Measurements from ENCODE around the gene ZNF76.

The ZNF76 gene

DNA sequence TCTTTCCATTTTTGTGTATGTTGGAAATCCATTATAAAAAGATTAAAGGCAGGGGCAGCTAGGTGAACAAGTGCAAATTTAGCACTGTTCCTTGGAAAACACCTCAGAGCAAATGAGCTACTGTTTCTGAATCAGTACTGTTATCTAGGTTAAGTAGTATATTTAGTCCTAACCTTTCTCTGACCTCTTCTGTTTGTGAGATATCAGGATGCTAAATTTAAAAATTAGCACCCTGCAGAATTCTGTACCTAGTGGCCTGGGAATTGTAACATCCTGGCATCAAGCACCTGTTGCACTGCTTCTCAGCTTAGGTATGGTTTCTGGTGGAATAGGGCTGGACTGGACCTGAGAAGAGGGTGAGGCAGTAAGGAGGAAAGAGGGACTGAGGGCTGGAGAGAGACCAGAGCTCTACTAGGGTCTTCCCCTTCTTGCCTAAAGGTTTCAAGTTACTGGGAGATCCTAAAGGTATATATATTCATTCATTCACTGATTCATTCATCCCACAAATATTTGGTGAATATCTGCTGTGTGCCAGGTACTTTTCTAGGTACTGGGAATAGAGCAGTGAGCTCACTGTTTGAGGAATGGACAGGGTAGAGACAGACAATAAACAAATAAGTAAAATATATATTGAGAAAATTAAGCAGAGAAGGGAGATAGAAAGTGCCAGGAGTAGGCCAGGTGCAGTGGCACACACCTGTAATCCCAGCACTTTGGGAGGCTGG is 5.2 kb downstream of the ZNF76 start:
- TF ChIP-seq, protein P1, sequence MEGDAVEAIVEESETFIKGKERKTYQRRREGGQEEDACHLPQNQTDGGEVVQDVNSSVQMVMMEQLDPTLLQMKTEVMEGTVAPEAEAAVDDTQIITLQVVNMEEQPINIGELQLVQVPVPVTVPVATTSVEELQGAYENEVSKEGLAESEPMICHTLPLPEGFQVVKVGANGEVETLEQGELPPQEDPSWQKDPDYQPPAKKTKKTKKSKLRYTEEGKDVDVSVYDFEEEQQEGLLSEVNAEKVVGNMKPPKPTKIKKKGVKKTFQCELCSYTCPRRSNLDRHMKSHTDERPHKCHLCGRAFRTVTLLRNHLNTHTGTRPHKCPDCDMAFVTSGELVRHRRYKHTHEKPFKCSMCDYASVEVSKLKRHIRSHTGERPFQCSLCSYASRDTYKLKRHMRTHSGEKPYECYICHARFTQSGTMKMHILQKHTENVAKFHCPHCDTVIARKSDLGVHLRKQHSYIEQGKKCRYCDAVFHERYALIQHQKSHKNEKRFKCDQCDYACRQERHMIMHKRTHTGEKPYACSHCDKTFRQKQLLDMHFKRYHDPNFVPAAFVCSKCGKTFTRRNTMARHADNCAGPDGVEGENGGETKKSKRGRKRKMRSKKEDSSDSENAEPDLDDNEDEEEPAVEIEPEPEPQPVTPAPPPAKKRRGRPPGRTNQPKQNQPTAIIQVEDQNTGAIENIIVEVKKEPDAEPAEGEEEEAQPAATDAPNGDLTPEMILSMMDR (IDR thresholded peaks at IDR 0.05; ENCODE audit: borderline replicate concordance, insufficient read depth, low read depth, low read length) = no peak
- no peak overlapping the region for H3K4me3 ChIP-seq (ENCODE audit: low read depth, low read length)

DNA sequence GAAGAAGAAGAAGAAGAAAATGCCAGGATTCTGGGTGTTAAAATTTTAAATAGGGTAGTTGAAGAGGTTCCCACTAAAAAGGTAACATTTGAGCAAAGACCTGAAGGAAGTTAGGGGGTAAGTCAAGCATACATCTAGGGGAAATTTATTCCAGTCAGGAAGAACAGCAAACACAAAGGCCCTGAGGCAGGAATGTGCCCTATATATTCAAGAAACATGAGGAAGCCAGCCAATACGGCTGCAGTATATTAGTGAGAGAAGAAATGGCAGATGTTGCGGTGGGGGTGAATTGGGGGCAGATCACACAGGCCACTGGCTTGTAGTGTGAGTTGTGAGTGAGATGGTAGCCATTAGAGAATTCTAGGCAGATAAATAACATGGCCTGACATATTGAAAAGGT is 6.0 kb downstream of the ZNF76 start:
- no peak overlapping the region for H3K4me3 ChIP-seq (ENCODE audit: low read depth, low read length)
- TF ChIP-seq, protein P1 (IDR thresholded peaks at IDR 0.05; ENCODE audit: borderline replicate concordance, insufficient read depth, low read depth, low read length) = no peak

DNA sequence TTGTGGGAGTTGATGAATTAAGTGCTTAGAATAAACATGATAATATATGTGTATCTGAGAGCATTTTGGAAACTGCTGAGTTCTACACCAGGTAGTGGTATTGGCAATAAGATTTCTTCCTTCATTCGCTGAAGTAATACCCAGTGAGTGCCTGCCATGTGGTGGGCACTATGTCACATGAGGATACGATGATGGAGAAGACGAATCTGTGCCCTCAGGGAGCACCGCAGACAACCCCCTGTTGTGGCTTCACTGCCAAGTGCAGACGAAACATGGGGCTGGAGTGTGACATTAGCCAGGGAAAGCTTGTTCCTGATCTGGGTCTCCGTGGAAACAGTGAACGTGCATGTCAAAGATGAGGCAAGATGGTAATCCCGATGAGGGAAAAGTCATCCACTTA is 7.9 kb downstream of the ZNF76 start:
- H3K4me3 ChIP-seq (ENCODE audit: low read depth, low read length) = no peak overlapping the region
- TF ChIP-seq, protein P1 (IDR thresholded peaks at IDR 0.05; ENCODE audit: borderline replicate concordance, insufficient read depth, low read depth, low read length) = no peak

DNA sequence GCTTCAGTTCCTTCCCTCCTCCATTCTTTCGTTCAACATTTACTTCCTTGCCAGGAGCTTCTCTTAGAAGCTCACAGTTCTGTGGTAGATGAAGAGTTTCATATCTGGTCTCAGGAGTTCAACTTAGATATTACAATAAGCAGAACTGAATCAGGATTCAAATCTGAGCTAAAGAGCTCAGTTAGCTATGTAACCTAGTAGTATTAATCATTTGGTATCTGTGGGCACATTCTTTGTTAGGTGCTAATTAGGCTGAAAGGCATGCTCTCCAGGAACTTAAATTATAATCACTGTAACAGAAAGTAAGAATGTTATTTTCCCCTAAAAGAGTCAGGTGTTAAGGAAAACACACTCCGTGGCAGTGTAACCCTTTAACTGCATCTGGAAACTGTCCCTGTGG is 8.4 kb downstream of the ZNF76 start:
- no peak overlapping the region for H3K4me3 ChIP-seq (ENCODE audit: low read depth, low read length)
- TF ChIP-seq, protein P1 (IDR thresholded peaks at IDR 0.05; ENCODE audit: borderline replicate concordance, insufficient read depth, low read depth, low read length) = no peak

DNA sequence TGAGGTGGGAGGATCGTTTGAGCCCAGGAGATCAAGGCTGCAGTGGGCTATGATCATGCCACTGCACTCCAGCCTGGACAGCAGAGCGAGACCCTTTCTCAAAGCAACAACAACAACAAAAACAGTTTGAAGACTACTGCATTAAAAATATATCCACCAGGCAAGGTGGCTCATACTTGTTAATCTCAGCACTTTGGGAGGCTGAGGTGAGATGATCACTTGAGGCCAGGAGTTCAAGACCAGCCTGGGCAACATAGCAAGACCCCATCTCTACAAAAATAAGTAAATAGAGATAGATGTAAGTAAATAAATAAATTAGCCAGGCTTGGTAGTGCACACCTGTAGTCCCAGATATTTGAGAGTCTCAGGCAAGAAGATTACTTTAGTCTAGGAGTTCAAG is 12.5 kb downstream of the ZNF76 start:
- H3K4me3 ChIP-seq (ENCODE audit: low read depth, low read length) = no peak overlapping the region
- TF ChIP-seq, protein P1 (IDR thresholded peaks at IDR 0.05; ENCODE audit: borderline replicate concordance, insufficient read depth, low read depth, low read length) = no peak

DNA sequence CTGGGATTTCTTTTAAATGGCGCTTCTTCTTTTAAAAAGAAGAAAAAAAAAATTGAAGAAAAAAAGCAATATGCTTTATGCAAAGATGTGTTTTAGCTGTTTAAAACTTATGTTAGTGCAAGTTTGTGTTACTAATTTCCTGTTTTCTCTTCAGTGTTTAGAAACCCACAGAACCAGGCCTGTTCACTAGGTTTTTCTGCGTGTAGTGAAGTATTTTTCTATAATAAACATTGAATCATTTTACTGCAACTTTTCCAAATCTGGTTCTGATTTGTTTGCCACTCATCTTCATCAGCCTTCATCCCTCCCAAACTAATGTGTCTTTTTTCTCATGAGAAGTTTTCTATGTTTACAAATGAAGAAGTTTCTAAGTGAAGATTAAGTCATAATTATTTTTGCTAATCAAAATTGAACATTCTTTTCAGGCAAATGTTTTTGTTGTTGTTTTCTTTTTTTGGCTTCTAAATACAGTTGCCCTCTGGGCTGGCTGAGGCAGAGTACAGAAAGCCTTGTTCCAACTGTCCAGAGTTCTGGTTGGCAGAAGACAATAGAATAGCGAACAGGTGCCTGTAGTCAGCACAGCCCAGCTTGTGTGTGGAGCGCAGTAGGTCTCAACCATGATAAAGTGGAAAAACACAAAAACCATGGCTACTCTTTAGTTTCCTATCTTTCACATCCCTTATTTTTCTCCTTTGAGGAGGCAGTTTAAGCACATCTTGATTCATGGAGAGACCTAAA is 14.5 kb downstream of the ZNF76 start:
- no peak overlapping the region for H3K4me3 ChIP-seq (ENCODE audit: low read depth, low read length)
- TF ChIP-seq, protein P1 (IDR thresholded peaks at IDR 0.05; ENCODE audit: borderline replicate concordance, insufficient read depth, low read depth, low read length) = no peak
